ENCODE measurements around the gene ALPL.
"Not testable (repeated sequence)": the region's sequence is repeated elsewhere in the genome, so short reads cannot be mapped to it uniquely, and the experiment has no call there.

Gene ALPL

DNA sequence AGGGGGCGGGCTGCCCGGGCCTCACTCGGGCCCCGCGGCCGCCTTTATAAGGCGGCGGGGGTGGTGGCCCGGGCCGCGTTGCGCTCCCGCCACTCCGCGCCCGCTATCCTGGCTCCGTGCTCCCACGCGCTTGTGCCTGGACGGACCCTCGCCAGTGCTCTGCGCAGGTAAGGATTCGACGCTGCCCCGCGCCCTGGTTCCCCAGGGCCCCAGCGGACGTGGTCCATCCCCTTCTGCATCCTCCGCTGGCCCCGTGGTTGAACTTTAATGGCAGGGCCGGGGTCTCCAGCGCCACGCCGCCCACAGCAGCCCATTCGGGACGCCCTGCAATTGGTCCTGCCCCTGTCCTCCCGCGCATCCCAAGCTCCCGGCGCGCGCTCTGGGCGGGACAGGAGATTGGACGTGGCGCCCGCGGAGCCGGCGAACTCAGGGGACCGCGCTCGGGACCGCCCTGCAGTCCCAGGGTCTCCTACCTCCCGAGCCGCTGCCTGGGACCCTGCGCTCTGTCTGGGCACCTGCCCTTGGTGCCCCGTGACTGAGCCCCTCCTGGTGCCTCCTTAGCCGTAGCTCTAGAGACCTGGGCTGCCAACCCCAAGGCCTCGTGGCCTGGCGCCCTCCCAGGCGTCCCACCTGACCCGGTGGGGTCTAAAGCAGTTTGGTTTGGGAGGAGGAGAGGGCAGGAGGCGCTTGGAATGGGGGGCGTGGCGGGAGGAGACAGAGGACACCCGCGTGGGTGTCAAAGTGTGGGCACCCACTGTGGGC, at the start of gene ALPL:
TSS of gene ALPL (plus strand) at position 73 of the 762 bp plus-strand sequence. CDS start 44,659 bp downstream, outside the sequence.
- DNase-seq = no peak

DNA sequence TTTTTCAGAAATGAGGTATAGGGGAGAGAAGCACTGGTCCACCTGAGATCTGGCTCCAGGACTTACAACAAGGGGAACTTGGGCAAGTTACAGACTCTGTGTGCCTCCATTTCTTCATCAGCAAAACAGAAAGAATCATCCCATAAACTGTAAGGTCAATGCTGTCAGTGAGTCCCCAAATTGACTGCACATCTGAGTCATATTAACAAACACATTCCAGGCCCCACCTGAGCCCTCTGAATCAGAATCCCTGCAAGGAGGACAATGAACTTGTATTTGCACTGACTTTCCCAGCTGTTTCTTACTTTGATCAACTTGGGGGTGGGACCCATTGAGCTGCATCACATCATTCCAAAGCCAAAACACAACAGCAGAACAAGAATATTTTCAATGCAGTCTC, 44.1 kb upstream of the ALPL start:
- DNase-seq = not testable (repeated sequence)

DNA sequence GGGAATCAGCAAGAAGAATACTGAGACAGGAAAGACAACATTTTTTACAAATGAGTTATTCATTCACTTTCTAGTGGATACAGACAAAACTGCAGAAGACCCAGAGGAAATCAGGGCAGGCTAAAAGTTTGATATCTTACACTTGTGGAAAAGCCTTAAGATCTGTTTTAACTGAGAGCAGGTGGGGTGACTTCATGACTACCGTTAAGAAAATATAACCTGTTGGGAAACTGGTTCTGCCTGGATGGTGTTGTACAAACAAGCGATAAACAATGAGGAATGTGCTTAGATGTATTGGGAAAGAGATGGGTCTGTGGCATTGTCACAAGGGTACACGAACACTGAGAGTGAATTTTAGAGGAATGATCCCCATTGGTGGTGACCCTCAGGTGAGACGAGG, 41.3 kb upstream of the ALPL start:
- not testable (repeated sequence) for DNase-seq

DNA sequence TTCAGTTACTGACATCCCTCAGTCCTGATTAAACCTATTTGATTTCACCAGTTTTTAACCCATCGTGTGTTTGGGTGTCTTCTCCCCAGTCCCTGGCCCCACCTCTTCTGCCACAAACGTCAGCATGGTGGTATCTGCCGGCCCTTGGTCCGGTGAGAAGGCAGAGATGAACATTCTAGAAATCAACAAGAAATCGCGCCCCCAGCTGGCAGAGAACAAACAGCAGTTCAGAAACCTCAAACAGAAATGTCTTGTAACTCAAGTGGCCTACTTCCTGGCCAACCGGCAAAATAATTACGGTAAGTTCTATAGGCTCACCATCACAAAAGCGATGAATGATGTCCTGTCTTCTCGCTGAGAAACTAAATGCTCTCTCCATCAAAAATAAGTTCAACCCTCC, 40.6 kb upstream of the ALPL start:
- no peak for DNase-seq

DNA sequence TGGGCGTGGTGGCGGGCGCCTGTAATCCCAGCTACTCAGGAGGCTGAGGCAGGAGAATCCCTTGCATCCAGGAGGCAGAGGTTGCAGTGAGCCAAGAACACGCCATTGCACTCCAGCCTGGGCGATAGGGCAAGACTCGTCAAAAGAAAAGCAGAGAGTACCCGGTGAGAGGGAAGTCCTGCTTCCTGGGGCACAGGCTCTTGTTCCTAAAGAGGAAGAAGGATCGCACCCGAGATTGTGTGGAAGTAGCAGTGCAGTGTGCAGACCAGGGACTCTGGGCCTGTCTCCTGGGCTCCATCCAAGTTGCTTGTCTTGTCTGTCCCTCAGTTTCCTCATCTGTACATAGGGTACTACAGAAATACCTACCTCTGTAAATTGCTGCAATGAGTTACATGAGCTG, 39.6 kb upstream of the ALPL start:
- DNase-seq = no peak

DNA sequence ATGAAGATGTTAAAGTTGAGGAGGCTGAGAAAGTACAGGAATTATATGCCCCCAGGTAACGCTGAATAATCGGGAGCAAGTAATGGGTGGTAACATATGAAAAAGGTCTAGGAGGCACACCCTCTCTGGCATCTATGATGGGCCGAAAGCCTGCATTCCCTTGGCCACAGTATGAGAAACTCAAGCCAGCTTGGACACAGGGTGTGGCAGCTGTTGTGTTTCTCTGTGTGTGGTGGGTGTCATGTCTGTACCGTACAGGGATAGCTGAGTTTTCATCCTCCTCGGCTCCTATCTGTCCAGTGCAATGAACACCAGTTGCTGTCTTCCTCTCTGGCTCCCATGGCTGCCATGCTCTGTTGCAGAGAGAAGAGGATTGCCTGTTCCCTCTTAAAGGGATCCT, 36.4 kb upstream of the ALPL start:
- no peak for DNase-seq

- no peak for DNase-seq
Observed at GRCh38 chr1:21478356-21478755, 30.9 kb upstream of the ALPL start.

DNA sequence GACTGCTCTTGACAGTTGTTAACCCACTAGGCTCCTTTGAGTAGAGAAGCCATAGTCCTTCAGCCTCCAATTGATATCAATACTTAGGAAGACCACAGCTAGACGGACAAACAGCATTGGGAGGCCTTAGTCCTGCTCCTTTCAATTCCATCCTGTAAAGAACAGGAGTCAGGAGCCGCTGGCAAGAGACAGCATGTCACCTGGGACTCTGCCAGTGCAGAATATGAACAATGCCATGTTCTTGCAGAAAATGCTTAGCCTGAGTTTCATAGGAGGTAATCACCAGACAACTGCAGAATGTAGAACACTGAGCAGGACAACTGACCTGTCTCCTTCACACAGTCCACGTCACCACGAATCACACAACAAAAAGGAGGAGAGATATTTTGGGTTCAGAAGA, 25.3 kb upstream of the ALPL start:
- not testable (repeated sequence) for DNase-seq

- no peak for DNase-seq
Observed at GRCh38 chr1:21489146-21489545, 20.1 kb upstream of the ALPL start.

DNA sequence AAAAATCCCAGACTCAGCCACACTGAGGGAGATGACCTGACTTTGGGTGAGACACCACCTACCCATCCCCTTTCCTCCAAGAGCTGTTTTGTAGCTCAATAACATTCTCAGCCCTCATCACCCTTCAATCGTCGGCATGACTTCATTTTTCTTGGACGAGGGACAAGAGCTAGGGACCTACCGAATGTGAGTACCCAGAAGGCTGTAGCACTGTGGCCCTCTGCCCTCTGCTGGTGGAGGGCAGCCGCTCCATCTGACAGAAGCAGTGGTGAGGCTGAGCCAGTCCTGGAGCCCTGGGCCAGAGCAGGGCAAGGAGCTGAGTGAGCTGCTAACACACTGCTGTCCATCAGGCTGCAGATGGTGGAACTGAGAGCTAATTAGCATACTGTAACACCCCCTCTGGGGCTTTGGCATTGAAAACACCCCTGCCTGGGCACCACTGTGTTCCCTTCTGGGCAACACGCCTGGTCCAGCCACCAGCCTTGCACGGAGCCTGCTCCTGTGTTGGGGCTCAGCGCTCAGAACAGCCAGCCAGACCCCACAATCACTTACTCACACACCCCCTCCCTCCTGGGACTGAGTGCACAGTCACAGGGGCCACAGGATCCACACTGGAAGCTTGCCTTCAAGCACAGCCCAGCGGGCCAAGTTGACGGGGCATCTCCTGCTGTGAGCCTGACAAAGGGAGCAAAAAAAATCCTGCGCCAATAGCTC, 18.3 kb upstream of the ALPL start:
- DNase-seq = no peak

GRCh38 chr1:21491488-21492355, 17.5 kb upstream of the ALPL start:
- DNase-seq = no peak

DNA sequence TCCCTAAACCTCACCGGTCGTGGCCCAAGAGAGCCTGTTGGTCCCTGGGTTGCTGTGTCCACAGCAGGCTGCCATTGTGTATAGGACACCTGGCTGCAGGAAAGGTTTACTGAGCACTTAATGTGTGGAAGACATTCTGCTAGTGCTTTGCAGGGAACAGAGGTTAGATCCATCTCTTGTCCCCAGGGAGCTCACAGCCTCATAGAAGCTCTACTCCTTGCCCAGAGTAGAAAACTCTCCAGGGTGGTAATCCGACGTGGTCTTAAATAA, 16.9 kb upstream of the ALPL start:
- DNase-seq = no peak

DNA sequence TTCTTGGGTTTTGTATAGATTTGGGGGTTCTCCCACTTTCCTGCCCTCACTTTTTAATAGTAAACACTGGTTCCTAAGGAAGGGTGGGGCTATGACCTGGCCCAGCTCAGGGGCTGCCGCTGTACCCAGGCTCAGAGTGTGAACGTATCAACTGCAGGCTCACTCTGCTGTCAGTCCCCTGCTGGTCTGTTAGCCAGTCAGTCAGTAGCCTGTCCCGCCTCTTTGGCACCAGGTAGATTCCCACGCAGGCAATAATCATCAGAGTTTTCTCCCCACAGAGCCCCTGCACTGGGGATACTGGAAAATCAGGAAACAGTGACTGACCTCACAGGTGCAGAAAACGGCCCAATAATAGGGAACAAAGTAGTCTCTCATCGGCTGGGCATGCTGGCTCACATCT, 15.0 kb upstream of the ALPL start:
- no peak for DNase-seq

DNA sequence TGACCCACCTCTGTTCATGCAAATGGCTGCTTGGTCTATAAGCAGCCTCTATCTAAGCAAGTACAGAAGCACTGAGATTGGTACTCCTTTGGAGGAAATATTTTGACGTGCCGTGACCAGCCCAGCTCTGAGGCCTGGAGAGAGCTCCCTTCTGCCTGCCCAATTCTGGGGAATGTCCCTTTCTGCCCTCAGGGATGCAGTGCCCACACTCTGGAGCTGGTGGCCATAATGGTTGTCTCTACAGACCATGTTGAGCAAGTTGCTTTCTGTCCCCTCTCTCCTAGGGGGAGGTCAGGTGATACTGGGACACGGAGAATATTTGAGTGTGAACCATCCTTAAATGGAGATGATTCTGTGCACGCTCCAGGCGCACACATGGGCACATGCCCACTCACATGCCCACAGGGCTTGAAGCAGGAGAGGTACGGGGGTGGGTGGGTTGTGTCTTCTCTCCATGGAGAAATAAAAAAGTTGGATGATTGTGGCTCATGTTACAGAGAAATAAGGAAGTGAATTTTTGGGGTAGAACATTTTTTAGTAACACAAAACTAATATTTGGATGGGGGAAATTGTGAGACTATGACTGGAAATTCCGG, 13.9 kb upstream of the ALPL start:
- no peak for DNase-seq

DNA sequence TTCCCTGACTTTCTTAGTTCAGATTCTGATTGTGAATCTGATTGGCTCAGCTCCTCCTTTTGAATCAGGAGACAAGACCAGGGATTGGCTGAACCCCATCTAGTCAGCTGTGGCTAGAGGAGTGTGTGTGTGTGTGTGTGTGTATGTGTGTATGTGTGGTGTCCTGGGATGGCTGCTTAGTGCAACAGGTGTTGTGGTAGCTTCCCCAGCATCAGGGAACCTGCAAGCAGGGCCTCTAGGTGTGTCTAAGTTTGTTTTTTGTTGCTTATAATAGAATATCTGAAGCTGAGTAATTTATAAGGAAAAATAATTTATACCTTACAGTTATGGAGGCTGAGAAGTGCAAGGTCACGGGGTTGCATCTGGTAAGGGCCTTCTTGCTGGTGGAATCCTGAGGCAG, 13.2 kb upstream of the ALPL start:
- DNase-seq = no peak

GRCh38 chr1:21496886-21497285, 12.3 kb upstream of the ALPL start:
- no peak for DNase-seq

DNA sequence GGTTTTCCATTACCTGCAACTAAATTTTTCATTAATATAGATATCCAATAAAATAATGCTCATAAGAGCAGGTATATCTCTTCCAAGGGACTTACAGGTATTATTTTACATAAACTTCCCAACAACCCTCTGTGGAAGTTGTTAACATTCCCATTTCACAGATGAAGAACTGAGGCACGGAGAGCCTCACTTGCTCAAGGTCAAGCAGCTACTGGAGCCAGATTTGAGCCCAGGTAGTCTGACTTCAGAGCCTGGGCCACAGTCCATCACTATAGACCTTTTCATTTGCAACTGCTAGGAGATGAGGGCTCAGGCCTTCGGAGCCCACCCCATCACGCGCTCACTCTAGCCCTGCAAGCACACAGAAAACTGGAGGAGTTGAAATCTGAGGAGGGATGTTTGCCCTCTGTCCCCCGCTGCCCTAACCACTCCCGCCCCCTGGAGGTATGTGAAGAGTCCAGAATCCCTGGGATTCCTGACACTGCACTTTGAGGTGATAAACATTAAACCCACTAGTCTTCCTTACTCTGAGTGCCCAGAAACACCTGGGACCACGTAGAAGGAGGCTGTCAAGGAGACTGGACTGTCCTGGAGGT, 11.7 kb upstream of the ALPL start:
- no peak for DNase-seq

- DNase-seq = no peak
Observed at GRCh38 chr1:21499283-21499950, 9.8 kb upstream of the ALPL start.

DNA sequence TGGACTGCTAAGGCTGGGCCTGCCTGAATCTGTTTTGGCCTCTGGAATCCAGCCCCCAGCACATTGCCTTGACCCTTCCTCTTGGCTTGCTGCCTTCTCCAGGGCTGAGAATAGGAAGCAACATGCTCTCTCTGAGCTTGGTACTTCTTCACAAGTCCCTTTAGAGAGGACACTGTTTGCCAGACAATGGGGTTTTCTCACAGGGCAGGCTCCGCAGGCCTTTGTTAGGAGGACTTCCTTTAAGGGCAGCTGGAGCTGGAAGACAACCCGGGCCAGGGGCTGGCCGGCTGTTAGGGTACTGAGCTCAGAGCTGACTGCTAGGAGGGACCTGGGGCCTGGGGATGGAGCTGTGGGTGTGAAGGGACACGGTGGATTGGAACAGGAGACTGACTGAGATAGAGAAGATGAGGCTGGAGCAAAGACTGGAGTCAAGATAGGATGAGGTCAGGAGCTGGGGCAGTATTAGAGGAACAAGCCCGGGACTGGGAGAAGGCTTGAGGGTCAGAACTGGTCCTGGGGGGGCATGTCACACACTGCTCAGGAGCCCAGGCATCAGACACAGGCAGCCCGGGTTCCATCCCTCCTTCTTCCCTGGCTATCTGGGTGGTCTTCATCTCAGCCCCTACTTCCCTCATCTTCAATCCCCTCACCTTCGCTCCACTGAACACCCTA, 5.4 kb upstream of the ALPL start:
- no peak for DNase-seq

DNA sequence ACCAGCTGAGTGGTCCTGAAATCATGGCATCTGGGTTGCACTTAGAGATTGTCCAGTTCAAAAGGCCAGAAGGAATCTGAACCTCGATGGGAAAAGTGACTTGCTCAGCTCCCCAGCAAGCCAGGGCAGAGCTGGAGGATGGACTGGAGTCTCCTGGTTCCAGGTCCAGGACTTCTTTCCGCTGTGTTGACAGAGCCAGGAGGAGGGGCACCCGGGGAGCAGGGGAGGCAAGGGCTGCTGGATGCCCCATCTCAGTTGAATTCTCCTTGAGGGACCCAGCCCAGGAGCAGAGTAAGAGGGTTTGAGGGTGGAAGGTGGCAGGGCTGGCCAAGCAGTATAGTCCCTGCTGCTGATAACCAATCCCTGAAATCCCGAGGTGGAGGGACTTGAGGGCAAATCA, 2.4 kb upstream of the ALPL start:
- no peak for DNase-seq

GRCh38 chr1:21507511-21508270, 1.5 kb upstream of the ALPL start:
- no peak for DNase-seq

Data from activated T-cell treated with anti-CD3 and anti-CD28 coated beads for 4 hours (primary cell).